ENCODE measurements around the gene TSPAN13.

Gene TSPAN13

GRCh38 chr7:16774294-16774693, 20.7 kb downstream of the TSPAN13 start:
- no peaks in the 10 kb centered on the region for H3K9me3 Mint-ChIP-seq
- H3K27ac Mint-ChIP-seq: no peak overlapping the region
- peaks cover 35% of the 10 kb centered on the region for H3K4me1 Mint-ChIP-seq
- peaks cover 4% of the 10 kb centered on the region for H3K36me3 Mint-ChIP-seq
- no peak overlapping the region for H3K4me3 Mint-ChIP-seq
- DNase-seq (ENCODE audit: low spot score in 2 of 2) (no peak), ATAC-seq (ENCODE audit: low read depth) (no peak)
- no peaks in the 10 kb centered on the region for H3K27me3 Mint-ChIP-seq

DNA sequence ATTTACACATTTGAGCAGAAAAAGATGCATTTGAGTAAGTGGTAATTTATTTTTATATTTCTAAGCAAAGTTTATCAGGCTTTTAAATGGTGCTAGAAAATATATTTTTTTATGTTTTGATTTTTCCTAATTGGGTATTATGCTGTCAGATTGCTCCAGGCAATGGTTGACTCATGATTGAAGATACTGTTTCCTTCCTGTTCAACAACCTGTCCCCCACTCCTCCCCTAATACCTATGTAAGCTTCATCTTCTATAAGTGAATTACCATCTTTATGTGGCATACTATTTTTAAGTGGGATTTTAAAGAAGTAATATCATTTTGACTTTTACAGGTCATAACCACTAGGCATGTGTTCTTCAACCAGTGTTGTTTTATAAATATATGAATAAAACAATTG, 21.4 kb downstream of the TSPAN13 start:
- Mint-ChIP-seq H3K4me1 (peaks cover 35% of the 10 kb centered on the region), H3K27ac (no peak overlapping the region)
- ATAC-seq (ENCODE audit: low read depth): no peak

DNA sequence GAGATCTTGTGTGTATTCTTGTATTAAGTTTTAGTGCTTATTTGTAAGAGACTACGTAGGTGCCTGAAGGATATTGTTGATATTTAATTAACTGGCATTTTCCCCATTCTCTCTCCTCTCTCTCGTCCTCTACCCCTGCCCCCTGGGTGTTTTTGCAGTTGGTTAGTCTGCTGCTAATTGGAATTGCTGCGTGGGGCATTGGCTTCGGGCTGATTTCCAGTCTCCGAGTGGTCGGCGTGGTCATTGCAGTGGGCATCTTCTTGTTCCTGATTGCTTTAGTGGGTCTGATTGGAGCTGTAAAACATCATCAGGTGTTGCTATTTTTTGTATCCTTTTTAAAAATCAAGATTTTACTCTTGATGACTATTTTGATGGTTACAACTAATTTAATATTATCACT, 22.5 kb downstream of the TSPAN13 start:
- Mint-ChIP-seq H3K9me3 (no peaks in the 10 kb centered on the region), H3K4me3 (no peak overlapping the region), H3K36me3 (peaks cover 4% of the 10 kb centered on the region), H3K27ac (no peak overlapping the region), H3K4me1 (peaks cover 27% of the 10 kb centered on the region), H3K27me3 (no peaks in the 10 kb centered on the region)
- ATAC-seq (ENCODE audit: low read depth): no peak
- no peak for DNase-seq (ENCODE audit: low spot score in 2 of 2)

More for the DNA sequence above, 21.4 kb downstream of the TSPAN13 start:
- Mint-ChIP-seq H3K9me3 (no peaks in the 10 kb centered on the region), H3K4me3 (no peak overlapping the region), H3K36me3 (peaks cover 4% of the 10 kb centered on the region), H3K27me3 (no peaks in the 10 kb centered on the region)
- DNase-seq (ENCODE audit: low spot score in 2 of 2): no peak

DNA sequence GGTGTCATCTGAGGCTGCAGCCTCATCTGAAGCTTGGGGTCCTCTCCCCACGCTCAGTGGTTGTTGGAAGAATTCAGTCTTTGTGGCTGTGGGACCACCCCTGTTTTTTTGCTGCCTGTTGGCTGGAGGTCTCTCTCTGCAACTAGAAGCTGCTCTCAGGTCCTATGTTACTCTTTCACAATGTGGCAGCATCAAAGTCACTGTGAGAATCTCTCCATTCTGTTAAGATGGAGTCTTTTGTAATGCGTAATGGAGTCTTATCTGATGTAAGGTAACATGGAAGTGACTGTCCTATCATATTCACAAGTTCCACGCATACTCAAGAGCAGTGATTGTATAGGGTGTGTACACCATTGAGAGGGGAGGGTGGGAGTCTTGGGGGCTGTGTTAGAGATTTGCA, 24.9 kb downstream of the TSPAN13 start:
- Mint-ChIP-seq H3K4me1 (peaks cover 17% of the 10 kb centered on the region), H3K9me3 (no peaks in the 10 kb centered on the region), H3K27ac (no peak overlapping the region), H3K36me3 (peaks cover 7% of the 10 kb centered on the region), H3K4me3 (no peak overlapping the region), H3K27me3 (no peaks in the 10 kb centered on the region)
- no peak for DNase-seq (ENCODE audit: low spot score in 2 of 2)
- no peak for ATAC-seq (ENCODE audit: low read depth)

- H3K4me3 Mint-ChIP-seq: no peak overlapping the region
- ATAC-seq (ENCODE audit: low read depth) (no peak), DNase-seq (ENCODE audit: low spot score in 2 of 2) (no peak)
- peaks cover 17% of the 10 kb centered on the region for H3K4me1 Mint-ChIP-seq
- no peaks in the 10 kb centered on the region for H3K27me3 Mint-ChIP-seq
- H3K36me3 Mint-ChIP-seq: peaks cover 10% of the 10 kb centered on the region
- H3K27ac Mint-ChIP-seq: no peak overlapping the region
- H3K9me3 Mint-ChIP-seq: no peaks in the 10 kb centered on the region
Observed at GRCh38 chr7:16779051-16779450, 25.5 kb downstream of the TSPAN13 start.

GRCh38 chr7:16780596-16780995, 27.0 kb downstream of the TSPAN13 start:
- no peak for ATAC-seq (ENCODE audit: low read depth)
- H3K9me3 Mint-ChIP-seq: no peaks in the 10 kb centered on the region
- no peaks in the 10 kb centered on the region for H3K27me3 Mint-ChIP-seq
- no peak overlapping the region for H3K4me3 Mint-ChIP-seq
- peaks cover 12% of the 10 kb centered on the region for H3K36me3 Mint-ChIP-seq
- H3K4me1 Mint-ChIP-seq: peaks cover 10% of the 10 kb centered on the region
- no peak overlapping the region for H3K27ac Mint-ChIP-seq
- no peak for DNase-seq (ENCODE audit: low spot score in 2 of 2)

- DNase-seq (ENCODE audit: low spot score in 2 of 2): no peak
- H3K27me3 Mint-ChIP-seq: no peaks in the 10 kb centered on the region
- H3K27ac Mint-ChIP-seq: no peak overlapping the region
- ATAC-seq (ENCODE audit: low read depth): no peak
- no peaks in the 10 kb centered on the region for H3K4me1 Mint-ChIP-seq
- no peak overlapping the region for H3K4me3 Mint-ChIP-seq
- no peaks in the 10 kb centered on the region for H3K9me3 Mint-ChIP-seq
- peaks cover 15% of the 10 kb centered on the region for H3K36me3 Mint-ChIP-seq
Observed at GRCh38 chr7:16785321-16785720, 31.8 kb downstream of the TSPAN13 start.

DNA sequence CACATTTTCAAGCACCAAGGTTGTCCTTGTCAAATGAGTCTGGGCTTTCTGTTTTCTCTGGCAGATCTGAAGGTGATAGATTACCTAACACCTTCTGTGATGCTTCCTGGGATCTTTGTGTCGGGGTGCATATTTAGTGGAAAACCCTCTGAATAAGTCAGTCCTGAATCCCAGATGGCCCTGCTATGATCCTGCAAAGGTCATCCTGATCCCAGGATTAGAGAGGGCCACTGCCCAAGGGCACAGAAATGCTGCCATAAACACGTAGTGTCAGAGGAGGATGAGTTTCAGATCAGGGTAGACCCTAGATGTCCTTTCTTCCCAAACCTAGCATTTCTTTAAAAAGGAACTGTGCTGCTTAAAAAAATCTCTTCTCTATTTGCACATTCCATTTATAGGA, 32.3 kb downstream of the TSPAN13 start:
- Mint-ChIP-seq H3K4me1 (no peaks in the 10 kb centered on the region), H3K27me3 (no peaks in the 10 kb centered on the region), H3K9me3 (no peaks in the 10 kb centered on the region), H3K27ac (no peak overlapping the region), H3K4me3 (no peak overlapping the region), H3K36me3 (peaks cover 15% of the 10 kb centered on the region)
- no peak for ATAC-seq (ENCODE audit: low read depth)
- DNase-seq (ENCODE audit: low spot score in 2 of 2): no peak

- DNase-seq (ENCODE audit: low spot score in 2 of 2) (no peak), ATAC-seq (ENCODE audit: low read depth) (no peak)
- no peaks in the 10 kb centered on the region for H3K27me3 Mint-ChIP-seq
- peaks cover 15% of the 10 kb centered on the region for H3K36me3 Mint-ChIP-seq
- no peak overlapping the region for H3K4me3 Mint-ChIP-seq
- no peaks in the 10 kb centered on the region for H3K4me1 Mint-ChIP-seq
- no peak overlapping the region for H3K27ac Mint-ChIP-seq
- H3K9me3 Mint-ChIP-seq: no peaks in the 10 kb centered on the region
Observed at GRCh38 chr7:16786257-16786656, 32.7 kb downstream of the TSPAN13 start.

- DNase-seq (ENCODE audit: low spot score in 2 of 2) (no peak), ATAC-seq (ENCODE audit: low read depth) (no peak)
- Mint-ChIP-seq H3K27me3 (no peaks in the 10 kb centered on the region), H3K9me3 (no peaks in the 10 kb centered on the region), H3K36me3 (peaks cover 15% of the 10 kb centered on the region), H3K4me1 (no peaks in the 10 kb centered on the region), H3K4me3 (no peak overlapping the region), H3K27ac (no peak overlapping the region)
Observed at GRCh38 chr7:16787127-16787526, 33.6 kb downstream of the TSPAN13 start.

DNA sequence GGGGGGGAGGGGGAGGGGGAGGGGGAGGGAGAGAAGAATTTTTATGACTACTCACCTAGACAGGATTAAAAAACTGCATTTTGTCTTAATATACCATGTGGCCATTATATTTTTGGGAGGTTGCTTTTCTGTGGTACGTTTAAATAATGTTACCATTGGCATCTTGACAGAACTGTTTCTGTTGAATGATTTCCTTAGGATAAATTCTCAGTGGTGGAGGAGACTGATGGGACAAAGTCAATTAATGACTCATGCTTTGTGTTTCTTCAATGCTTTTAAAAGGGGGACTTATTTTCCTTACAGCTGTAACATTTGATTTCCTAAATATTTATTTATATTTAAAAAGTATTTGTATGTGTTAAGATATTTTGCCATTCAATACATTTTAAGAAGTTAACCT, 37.5 kb downstream of the TSPAN13 start:
- H3K9me3 Mint-ChIP-seq: no peaks in the 10 kb centered on the region
- H3K4me1 Mint-ChIP-seq: no peaks in the 10 kb centered on the region
- H3K4me3 Mint-ChIP-seq: no peak overlapping the region
- DNase-seq (ENCODE audit: low spot score in 2 of 2) (no peak), ATAC-seq (ENCODE audit: low read depth) (no peak)
- H3K27ac Mint-ChIP-seq: no peak overlapping the region
- H3K27me3 Mint-ChIP-seq: no peaks in the 10 kb centered on the region
- H3K36me3 Mint-ChIP-seq: peaks cover 4% of the 10 kb centered on the region

DNA sequence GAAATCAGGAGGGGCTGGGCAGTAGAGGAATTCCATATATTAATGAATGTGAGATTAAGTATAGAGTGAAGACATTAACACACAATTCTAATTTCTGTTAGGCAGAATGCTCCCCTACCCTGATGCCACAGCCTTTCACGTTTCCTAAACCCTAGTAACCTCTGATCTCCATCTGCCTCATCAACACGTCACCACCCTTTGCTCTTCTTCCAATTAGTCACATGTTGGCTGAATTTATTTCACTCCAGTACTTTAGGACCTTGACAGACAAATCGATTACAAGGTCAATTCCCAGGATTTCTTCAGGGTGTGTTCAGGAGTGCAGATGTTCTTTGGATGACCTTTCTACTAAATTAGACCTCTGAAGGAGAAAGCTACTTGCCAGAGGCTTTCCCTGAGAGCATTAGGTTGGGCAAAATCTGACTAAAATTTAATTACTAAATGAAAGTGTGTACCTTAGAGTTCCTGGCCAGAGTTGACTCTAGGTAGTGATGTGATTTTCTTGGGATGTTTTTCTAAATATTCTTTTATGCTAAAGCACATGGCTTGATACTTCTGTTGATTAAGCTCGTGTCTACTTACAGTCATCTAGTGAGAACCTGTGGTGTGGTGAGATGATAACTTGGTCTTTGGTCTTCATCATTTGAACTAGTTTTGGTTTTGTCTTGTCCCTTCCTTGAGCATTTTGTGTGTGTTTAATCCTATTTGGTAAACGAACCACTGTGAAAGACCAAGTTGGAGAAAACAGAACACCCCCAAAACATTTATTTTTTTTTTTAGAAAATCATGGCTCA, 38.5 kb downstream of the TSPAN13 start:
- H3K9me3 Mint-ChIP-seq: no peaks in the 10 kb centered on the region
- no peak overlapping the region for H3K4me3 Mint-ChIP-seq
- no peaks in the 10 kb centered on the region for H3K27me3 Mint-ChIP-seq
- DNase-seq (ENCODE audit: low spot score in 2 of 2) (no peak), ATAC-seq (ENCODE audit: low read depth) (no peak)
- no peaks in the 10 kb centered on the region for H3K4me1 Mint-ChIP-seq
- H3K36me3 Mint-ChIP-seq: peaks cover 4% of the 10 kb centered on the region
- H3K27ac Mint-ChIP-seq: no peak overlapping the region

DNA sequence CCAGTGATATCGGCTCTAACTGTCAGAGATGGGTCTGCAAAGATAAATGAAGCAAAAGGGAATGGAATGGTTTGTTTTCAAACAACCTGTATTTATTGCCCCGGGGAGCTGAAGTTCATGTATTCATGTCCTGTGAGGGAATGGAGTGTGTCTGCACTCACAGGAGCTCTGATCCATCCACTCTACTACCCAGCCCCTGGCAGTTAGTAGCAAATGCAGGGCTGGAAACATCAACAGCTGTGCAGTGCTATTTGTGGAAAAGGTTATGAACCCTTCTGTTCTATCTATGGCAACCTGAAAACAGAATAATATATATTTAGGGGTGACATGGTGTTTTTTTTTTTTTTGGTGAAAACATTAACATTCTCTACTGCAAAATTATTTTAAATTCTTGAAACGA, 41.4 kb downstream of the TSPAN13 start:
- DNase-seq (ENCODE audit: low spot score in 2 of 2): no peak
- H3K36me3 Mint-ChIP-seq: no peaks in the 10 kb centered on the region
- no peak overlapping the region for H3K4me3 Mint-ChIP-seq
- no peak for ATAC-seq (ENCODE audit: low read depth)
- H3K27ac Mint-ChIP-seq: no peak overlapping the region
- no peaks in the 10 kb centered on the region for H3K4me1 Mint-ChIP-seq
- H3K27me3 Mint-ChIP-seq: no peaks in the 10 kb centered on the region
- H3K9me3 Mint-ChIP-seq: no peaks in the 10 kb centered on the region

- ATAC-seq (ENCODE audit: low read depth) (no peak), DNase-seq (ENCODE audit: low spot score in 2 of 2) (no peak)
- no peak overlapping the region for H3K4me3 Mint-ChIP-seq
- H3K27ac Mint-ChIP-seq: no peak overlapping the region
- no peaks in the 10 kb centered on the region for H3K9me3 Mint-ChIP-seq
- H3K4me1 Mint-ChIP-seq: no peaks in the 10 kb centered on the region
- H3K27me3 Mint-ChIP-seq: no peaks in the 10 kb centered on the region
- H3K36me3 Mint-ChIP-seq: no peaks in the 10 kb centered on the region
Observed at GRCh38 chr7:16795624-16796023, 42.1 kb downstream of the TSPAN13 start.

DNA sequence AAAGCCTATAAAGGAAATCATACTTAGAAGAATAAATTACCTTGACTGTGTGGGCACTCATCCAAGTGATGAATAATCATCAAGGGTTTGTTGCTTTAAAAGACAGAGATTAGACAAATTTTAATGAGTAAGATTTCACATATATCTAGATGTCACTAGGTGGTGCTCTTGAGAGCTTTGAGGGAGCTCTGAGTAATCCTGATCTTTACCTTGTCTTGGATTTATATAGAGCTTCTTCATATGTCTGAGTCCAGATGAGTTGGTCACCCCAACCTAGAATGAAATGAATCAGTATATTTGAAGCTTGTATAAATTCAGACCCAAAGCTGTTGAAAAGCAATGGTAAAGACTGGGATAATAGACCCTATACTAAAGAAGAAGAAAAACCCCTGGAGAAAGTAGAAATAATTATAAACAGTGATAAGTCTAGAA, 47.6 kb downstream of the TSPAN13 start:
- Mint-ChIP-seq H3K4me1 (no peaks in the 10 kb centered on the region), H3K36me3 (no peaks in the 10 kb centered on the region), H3K9me3 (no peaks in the 10 kb centered on the region), H3K27me3 (peaks cover 2% of the 10 kb centered on the region), H3K4me3 (no peak overlapping the region), H3K27ac (no peak overlapping the region)
- ATAC-seq (ENCODE audit: low read depth) (peak; percentile 51), DNase-seq (ENCODE audit: low spot score in 2 of 2) (no peak)
